PFSK-1 (cell line): ENCODE measurements around the gene ERI2.

Source experiments
- POLR2AphosphoS5 ChIP-seq: IDR thresholded peaks from 2 replicates; pipeline ENCODE4 v1.6.1; 2012; ENCODE audit warnings: low read depth, mild to moderate bottlenecking, control low read depth, low read length, moderate library complexity
- REST ChIP-seq, 2 experiments: IDR thresholded peaks; 2 replicates each; pipeline versions ENCODE4 v1.6.1 to v1.8.0; 2011 to 2012; ENCODE audit warnings: low read depth in 2 of 2, low read length in 2 of 2, control low read depth in 1 of 2, inconsistent platforms in 1 of 2, mild to moderate bottlenecking in 1 of 2, moderate library complexity in 1 of 2; ENCODE audit not compliant: insufficient read depth in 1 of 2
- SIN3A ChIP-seq: IDR thresholded peaks from 2 replicates; pipeline ENCODE4 v1.6.1; 2012; ENCODE audit warnings: mild to moderate bottlenecking, low read length, moderate library complexity, borderline replicate concordance; ENCODE audit not compliant: insufficient read depth
- TAF1 ChIP-seq: IDR thresholded peaks from 2 replicates; pipeline ENCODE4 v1.6.1; 2012; ENCODE audit warnings: low read length, control low read depth, borderline replicate concordance; ENCODE audit not compliant: insufficient read depth

GRCh38 chr16:20844054-20844453 is 37.8 kb upstream of the ERI2 start:
- TF ChIP-seq POLR2AphosphoS5 (no peak), TAF1 (no peak), REST (IDR thresholded peaks at IDR 0.05; ENCODE audit: insufficient read depth in 1 of 2, low read depth in 2 of 2, low read length in 2 of 2) (no peak), SIN3A (no peak)
